ENCODE data around the gene IFI35.

GRCh38 chr17:42989141-42989540 lies 17.4 kb upstream of the IFI35 start:
- TF ChIP-seq, protein P1, sequence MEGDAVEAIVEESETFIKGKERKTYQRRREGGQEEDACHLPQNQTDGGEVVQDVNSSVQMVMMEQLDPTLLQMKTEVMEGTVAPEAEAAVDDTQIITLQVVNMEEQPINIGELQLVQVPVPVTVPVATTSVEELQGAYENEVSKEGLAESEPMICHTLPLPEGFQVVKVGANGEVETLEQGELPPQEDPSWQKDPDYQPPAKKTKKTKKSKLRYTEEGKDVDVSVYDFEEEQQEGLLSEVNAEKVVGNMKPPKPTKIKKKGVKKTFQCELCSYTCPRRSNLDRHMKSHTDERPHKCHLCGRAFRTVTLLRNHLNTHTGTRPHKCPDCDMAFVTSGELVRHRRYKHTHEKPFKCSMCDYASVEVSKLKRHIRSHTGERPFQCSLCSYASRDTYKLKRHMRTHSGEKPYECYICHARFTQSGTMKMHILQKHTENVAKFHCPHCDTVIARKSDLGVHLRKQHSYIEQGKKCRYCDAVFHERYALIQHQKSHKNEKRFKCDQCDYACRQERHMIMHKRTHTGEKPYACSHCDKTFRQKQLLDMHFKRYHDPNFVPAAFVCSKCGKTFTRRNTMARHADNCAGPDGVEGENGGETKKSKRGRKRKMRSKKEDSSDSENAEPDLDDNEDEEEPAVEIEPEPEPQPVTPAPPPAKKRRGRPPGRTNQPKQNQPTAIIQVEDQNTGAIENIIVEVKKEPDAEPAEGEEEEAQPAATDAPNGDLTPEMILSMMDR (IDR thresholded peaks at IDR 0.05): no peak
- TF ChIP-seq ZBTB33 (IDR thresholded peaks at IDR 0.05; ENCODE audit: borderline replicate concordance, low read depth) (no peak), MAX (IDR thresholded peaks at IDR 0.05; ENCODE audit: low read depth) (no peak), MXI1 (IDR thresholded peaks at IDR 0.05; ENCODE audit: low read depth, low read length) (no peak), REST (IDR thresholded peaks at IDR 0.05; ENCODE audit: low read depth, low read length) (no peak), POLR2AphosphoS5 (IDR thresholded peaks at IDR 0.05; ENCODE audit: low read depth, low read length) (no peak), RAD21 (IDR thresholded peaks at IDR 0.05; ENCODE audit: low read length) (no peak), ELF1 (IDR thresholded peaks at IDR 0.05) (no peak), RXRA (IDR thresholded peaks at IDR 0.05; ENCODE audit: borderline replicate concordance, low read depth) (no peak), TAF1 (IDR thresholded peaks at IDR 0.05; ENCODE audit: borderline replicate concordance, low read depth, low read length) (no peak), RCOR1 (IDR thresholded peaks at IDR 0.05; ENCODE audit: low read length) (no peak), EP300 (IDR thresholded peaks at IDR 0.05; ENCODE audit: borderline replicate concordance in 1 of 2, low read depth in 1 of 2, low read length in 1 of 2) (no peak)

Data from SK-N-SH (cell line).